H1 (cell line): ENCODE data around the gene SLC6A2. TPM values are rescaled to one million over a fixed set of nuclear protein-coding genes. Genes with fewer than 3 reads are reported as not detected.

Source experiments
- CTCF ChIA-PET: fragments of 300-600 bp; sonication (Branson Sonifier 250); formaldehyde crosslinking; loops from one replicate; lab custom pipeline; 2021; ENCODE audit not compliant: partially characterized antibody; lab: Charles Lee
- POLR2A ChIA-PET: fragments of 300-600 bp; sonication (Branson Sonifier 250); formaldehyde crosslinking; loops from one replicate; lab custom pipeline; 2021; ENCODE audit warnings: inconsistent platforms; ENCODE audit not compliant: partially characterized antibody; lab: Charles Lee
- DNase-seq, 2 experiments: peaks; one replicate each; pipeline versions ENCODE4 v3.0.0 to v3.0.0-alpha.2; 2010 to 2022; ENCODE audit warnings: low spot score in 2 of 2, low read depth in 1 of 2, mixed read lengths in 1 of 2
- FAIRE-seq: peaks from 2 replicates; lab custom pipeline; 2011; peaks lifted over from hg19 to GRCh38; lab: Jason Lieb, UNC
- H2AFZ ChIP-seq: 2 replicates; pipeline ENCODE4 v1.8.1; 2012; ENCODE audit warnings: low read length, inconsistent platforms
- H2AK5ac ChIP-seq: 2 replicates; pipeline ENCODE4 v1.6.1; 2013; ENCODE audit warnings: low read depth, low read length
- H2BK120ac ChIP-seq: replicated peaks from 2 replicates; pipeline ENCODE3; 2013; ENCODE audit warnings: low read depth, low read length, inconsistent platforms
- H2BK12ac ChIP-seq: 2 replicates; pipeline ENCODE4 v1.6.1; 2013; ENCODE audit warnings: low read depth, low read length
- H2BK15ac ChIP-seq: 2 replicates; pipeline ENCODE4 v1.6.1; 2013; ENCODE audit warnings: low read length
- H2BK20ac ChIP-seq: 2 replicates; pipeline ENCODE4 v1.6.1; 2013; ENCODE audit warnings: low read length
- H2BK5ac ChIP-seq: 2 replicates; pipeline ENCODE4 v1.6.1; 2013; ENCODE audit warnings: low read depth, low read length
- H3K14ac ChIP-seq: 2 replicates; pipeline ENCODE4 v1.6.1; 2013; ENCODE audit warnings: inconsistent platforms; ENCODE audit not compliant: insufficient read length
- H3K18ac ChIP-seq: 2 replicates; pipeline ENCODE4 v1.6.1; 2013; ENCODE audit warnings: low read length; ENCODE audit errors: extremely low read depth
- H3K23ac ChIP-seq: 2 replicates; pipeline ENCODE4 v1.6.1; 2013; ENCODE audit warnings: inconsistent platforms; ENCODE audit not compliant: insufficient read length
- H3K23me2 ChIP-seq: 2 replicates; pipeline ENCODE4 v1.6.1; 2013; ENCODE audit warnings: low read depth, low read length
- H3K27ac ChIP-seq: 2 replicates; pipeline ENCODE4 v1.6.1; 2011; ENCODE audit warnings: low read depth, low read length, inconsistent platforms
- H3K27me3 ChIP-seq, 4 experiments: replicated peaks in 1 of 4; 1 replicate in 1 of 4; 2 replicates in 3 of 4; pipeline versions ENCODE4 v1.6.1 to v1.8.1; 2011 to 2013; ENCODE audit warnings: low read length in 3 of 4, mild to moderate bottlenecking in 3 of 4, inconsistent platforms in 2 of 4, mixed read lengths in 2 of 4, moderate library complexity in 1 of 4; ENCODE audit not compliant: control insufficient read depth in 3 of 4, insufficient read depth in 3 of 4; ENCODE audit errors: extremely low read depth in 1 of 4
- H3K36me3 ChIP-seq, 4 experiments: 2 replicates each; pipeline versions ENCODE4 v1.6.1 to v1.8.1; 2011 to 2013; ENCODE audit warnings: mild to moderate bottlenecking in 4 of 4, low read length in 3 of 4, moderate library complexity in 2 of 4, control low read depth in 1 of 4, inconsistent platforms in 1 of 4; ENCODE audit not compliant: insufficient read depth in 4 of 4, control insufficient read depth in 2 of 4
- H3K4ac ChIP-seq: replicated peaks from 2 replicates; pipeline ENCODE3; 2013; ENCODE audit warnings: low read length, low read depth, mixed read lengths, inconsistent platforms; ENCODE audit not compliant: insufficient read length
- H3K4me1 ChIP-seq, 4 experiments: replicated peaks in 1 of 4; 1 replicate in 1 of 4; 2 replicates in 3 of 4; pipeline versions ENCODE4 v1.6.1 to v1.8.1; 2011 to 2013; ENCODE audit warnings: low read length in 3 of 4, inconsistent platforms in 2 of 4, mixed read lengths in 1 of 4; ENCODE audit not compliant: insufficient read depth in 4 of 4, control insufficient read depth in 3 of 4
- H3K4me2 ChIP-seq, 2 experiments: 2 replicates each; pipeline versions ENCODE4 v1.6.1 to v1.8.1; 2011 to 2013; ENCODE audit warnings: low read depth in 2 of 2, low read length in 2 of 2, control low read depth in 1 of 2, inconsistent platforms in 1 of 2, mild to moderate bottlenecking in 1 of 2; ENCODE audit not compliant: insufficient read depth in 1 of 2
- H3K4me3 ChIP-seq, 4 experiments: fragments of 200-600, 300-600 bp in 1 of 4; sonication (generic), shearing (Covaris generic), sonication (Bioruptor Twin) in 1 of 4; 2 replicates each; pipeline versions ENCODE4 v1.5.1 to v1.8.1; 2011 to 2016; ENCODE audit warnings: low read length in 4 of 4, low read depth in 3 of 4, control low read depth in 2 of 4, inconsistent platforms in 2 of 4, mild to moderate bottlenecking in 2 of 4, mixed read lengths in 1 of 4, moderate library complexity in 1 of 4; ENCODE audit not compliant: insufficient read depth in 2 of 4; ENCODE audit errors: extremely low read depth in 1 of 4
- H3K56ac ChIP-seq: replicated peaks from 2 replicates; pipeline ENCODE3; 2013; ENCODE audit warnings: low read depth, mild to moderate bottlenecking, mixed read lengths, low read length, inconsistent platforms; ENCODE audit not compliant: insufficient read length
- H3K79me1 ChIP-seq: 2 replicates; pipeline ENCODE4 v1.6.1; 2013; ENCODE audit warnings: low read depth, low read length, control low read depth
- H3K79me2 ChIP-seq, 2 experiments: 2 replicates each; pipeline versions ENCODE4 v1.6.1 to v1.8.1; 2012 to 2013; ENCODE audit warnings: low read length in 2 of 2, mild to moderate bottlenecking in 2 of 2, inconsistent platforms in 1 of 2; ENCODE audit not compliant: insufficient read depth in 2 of 2, control insufficient read depth in 1 of 2
- H3K9ac ChIP-seq, 4 experiments: replicated peaks in 1 of 4; 1 replicate in 1 of 4; 2 replicates in 3 of 4; pipeline versions ENCODE4 v1.6.1 to v1.8.1; 2011 to 2013; ENCODE audit warnings: low read depth in 3 of 4, low read length in 3 of 4, control low read depth in 2 of 4, mild to moderate bottlenecking in 2 of 4, moderate library complexity in 2 of 4, inconsistent platforms in 1 of 4; ENCODE audit errors: extremely low read depth in 1 of 4
- H3K9me3 ChIP-seq, 2 experiments: 2 replicates each; pipeline versions ENCODE4 v1.6.1 to v1.8.1; 2012 to 2013; ENCODE audit warnings: mild to moderate bottlenecking in 2 of 2, moderate library complexity in 2 of 2, control low read depth in 1 of 2, inconsistent platforms in 1 of 2, low read depth in 1 of 2, low read length in 1 of 2, mixed read lengths in 1 of 2; ENCODE audit not compliant: insufficient read depth in 2 of 2
- H4K20me1 ChIP-seq, 2 experiments: replicated peaks in 1 of 2; 2 replicates each; pipeline versions ENCODE3 to v1.8.1; 2011 to 2013; ENCODE audit warnings: inconsistent platforms in 2 of 2, low read length in 2 of 2, mild to moderate bottlenecking in 1 of 2; ENCODE audit not compliant: insufficient read depth in 2 of 2, control insufficient read depth in 1 of 2
- H4K5ac ChIP-seq: 2 replicates; pipeline ENCODE4 v1.6.1; 2013; ENCODE audit warnings: low read length, low read depth, mixed read lengths, inconsistent platforms; ENCODE audit not compliant: insufficient read length
- H4K8ac ChIP-seq: 2 replicates; pipeline ENCODE4 v1.8.0; 2013; ENCODE audit warnings: mild to moderate bottlenecking, moderate library complexity, low read length, inconsistent platforms; ENCODE audit not compliant: insufficient read depth; ENCODE audit errors: extremely low read depth
- H4K91ac ChIP-seq: replicated peaks from 2 replicates; pipeline ENCODE3; 2013; ENCODE audit warnings: low read length, mixed read lengths, inconsistent platforms; ENCODE audit not compliant: insufficient read length
- HDAC2 ChIP-seq, 2 experiments: fragments of 300-600 bp in 1 of 2; sonication (generic) in 1 of 2; IDR thresholded peaks; 2 replicates each; pipeline ENCODE4 v1.6.1; 2011 to 2012; ENCODE audit warnings: low read depth in 2 of 2, low read length in 2 of 2, mild to moderate bottlenecking in 2 of 2, moderate library complexity in 2 of 2, borderline replicate concordance in 1 of 2, inconsistent platforms in 1 of 2
- SIRT6 ChIP-seq: IDR thresholded peaks from one replicate; pipeline ENCODE4 v1.7.1; 2012; ENCODE audit warnings: low read length, inconsistent platforms
- TCF12 ChIP-seq: IDR thresholded peaks from 2 replicates; pipeline ENCODE4 v1.6.1; 2011; ENCODE audit warnings: low read depth, mild to moderate bottlenecking, low read length
- polyA plus RNA-seq, 7 experiments: library from polyadenylated mRNA; depleted of rRNA in 3 of 7; stranded (reverse) in 5 of 7; unstranded in 2 of 7; fragments of >200 nt in 5 of 7; fragments of 200-250 nt in 2 of 7; gene quantifications; 1 replicate in 5 of 7; 2 replicates in 1 of 7; 4 replicates in 1 of 7; pipeline versions ENCODE4 v1.2.1 to v1.2.3, GENCODE V29; 2011 to 2013; ENCODE audit warnings: missing spikeins in 2 of 7, mixed read lengths in 2 of 7
- total RNA-seq: library from RNA; stranded (reverse); fragmentation: NEBNext Ultra II Directional; extraction: Animal tissue kit (Norgen Biotek cat#: 25700); gene quantifications from 2 replicates; pipeline ENCODE4 v1.2.1, GENCODE V29; 2021

Gene SLC6A2
- total and polyA plus RNA-seq, 2 of the 8 experiments (the other 6 are each of a cell fraction or from before 2014, with no cell fraction given), result 0.35 TPM; not detected in 1

DNA sequence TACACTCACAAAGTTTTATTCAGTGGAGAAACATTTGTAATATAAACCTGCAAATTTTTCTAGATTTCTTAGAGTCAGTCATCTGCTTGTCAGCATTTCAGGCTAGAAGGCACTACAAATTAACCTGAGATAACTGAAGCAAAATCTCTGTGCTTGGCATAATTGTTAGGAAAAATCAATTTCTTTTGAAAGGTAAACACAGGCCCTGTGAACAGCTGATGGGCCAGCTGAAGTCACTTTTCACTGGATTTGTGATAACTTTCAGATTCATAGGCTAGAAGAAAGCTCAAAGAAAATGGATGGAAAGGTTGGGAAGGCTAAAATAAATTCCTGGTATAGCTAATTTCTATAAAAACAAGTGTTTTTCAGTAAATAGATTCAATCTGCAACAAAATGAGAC is 34.0 kb upstream of the SLC6A2 start:
- Histone ChIP-seq H2BK5ac (no peak overlapping the region), H3K79me2 (no peaks in the 10 kb centered on the region), H3K9ac (no peak overlapping the region), H3K23me2 (no peaks in the 10 kb centered on the region), H4K5ac (no peak overlapping the region), H2AFZ (no peak overlapping the region), H3K36me3 (no peaks in the 10 kb centered on the region), H3K27ac (no peak overlapping the region), H3K4me3 (no peak overlapping the region), H3K4ac (no peak overlapping the region), H3K18ac (no peak overlapping the region), H3K27me3 (no peaks in the 10 kb centered on the region), H2AK5ac (no peak overlapping the region), H4K91ac (no peak overlapping the region), H3K4me1 (0 out of 7 replicates have a peak, but pooled peaks cover 0 to 3% (median 0%) of the 10 kb centered on the region in 4 experiments), H3K23ac (no peak overlapping the region), H4K8ac (no peak overlapping the region), H2BK120ac (no peak overlapping the region), H3K56ac (no peak overlapping the region), H2BK12ac (no peak overlapping the region), H3K14ac (no peak overlapping the region), H4K20me1 (no peaks in the 10 kb centered on the region), H3K4me2 (no peak overlapping the region), H2BK15ac (no peak overlapping the region), H3K9me3 (no peaks in the 10 kb centered on the region), H2BK20ac (no peak overlapping the region), H3K79me1 (no peaks in the 10 kb centered on the region)
- TF ChIP-seq SIRT6, result no peak
- no peak for TF ChIP-seq TCF12
- no peak for TF ChIP-seq HDAC2 (IDR thresholded peaks at IDR 0.05; ENCODE audit: borderline replicate concordance in 1 of 2, low read depth in 2 of 2, low read length in 2 of 2)
- no peak for FAIRE-seq
- ChIA-PET CTCF (interaction anchor here (1.5 to 2.3 kb wide), 3 partner anchors 36 to 156 kb away, joined by 4 to 23 read pairs (median 16); no protein-coding TSS in a partner anchor), POLR2A (no interaction called here)
- DNase-seq, result no peak
